Parathyroid adenoma (tissue), 2 donors: ENCODE results near the gene SYNGR4.

Experiments used
- H2AFZ ChIP-seq: fragments of 300-600 bp; sonication (generic); one replicate; pipeline ENCODE4 v1.7.0; 2017; ENCODE audit warnings: antibody characterized with exemption, mild to moderate bottlenecking
- H3K27ac ChIP-seq: fragments of 300-600 bp; sonication (generic); one replicate; pipeline ENCODE4 v1.7.0; 2017
- H3K27me3 ChIP-seq: fragments of 300-600 bp; sonication (generic); one replicate; pipeline ENCODE4 v1.7.0; 2017; ENCODE audit warnings: low read length; ENCODE audit not compliant: control insufficient read depth, insufficient read depth
- H3K36me3 ChIP-seq: fragments of 300-600 bp; sonication (generic); one replicate; pipeline ENCODE4 v1.7.0; 2017; ENCODE audit warnings: low read length; ENCODE audit not compliant: control insufficient read depth, insufficient read depth
- H3K4me1 ChIP-seq: fragments of 300-600 bp; sonication (generic); one replicate; pipeline ENCODE4 v1.7.0; 2017; ENCODE audit warnings: control low read depth
- H3K4me2 ChIP-seq: fragments of 300-600 bp; sonication (generic); one replicate; pipeline ENCODE4 v1.7.0; 2017; ENCODE audit warnings: low read length
- H3K4me3 ChIP-seq: fragments of 300-600 bp; sonication (generic); one replicate; pipeline ENCODE4 v1.7.0; 2017; ENCODE audit warnings: low read depth, low read length
- H3K79me2 ChIP-seq: fragments of 300-600 bp; sonication (generic); one replicate; pipeline ENCODE4 v1.7.0; 2017; ENCODE audit warnings: control low read depth
- H3K9ac ChIP-seq: fragments of 300-600 bp; sonication (generic); one replicate; pipeline ENCODE4 v1.7.0; 2017; ENCODE audit warnings: mild to moderate bottlenecking
- H3K9me3 ChIP-seq: fragments of 300-600 bp; sonication (generic); one replicate; pipeline ENCODE4 v1.7.0; 2017; ENCODE audit warnings: low read length; ENCODE audit not compliant: control insufficient read depth
- CTCF ChIP-seq: fragments of 300-600 bp; sonication (generic); IDR thresholded peaks from one replicate; pipeline ENCODE4 v1.7.0; 2017; ENCODE audit warnings: antibody characterized with exemption, mild to moderate bottlenecking
- donor health status: primary hyperparathyroidism.

Gene SYNGR4

GRCh38 chr19:48421548-48421947 lies 57.4 kb downstream of the SYNGR4 start:
- Histone ChIP-seq H3K36me3 (no peaks in the 10 kb centered on the region), H3K9me3 (no peaks in the 10 kb centered on the region), H3K9ac (no peak overlapping the region), H3K4me2 (no peak overlapping the region), H3K79me2 (no peaks in the 10 kb centered on the region), H3K27me3 (no peaks in the 10 kb centered on the region), H2AFZ (no peak overlapping the region), H3K4me1 (no peaks in the 10 kb centered on the region), H3K4me3 (no peak overlapping the region), H3K27ac (no peak overlapping the region)
- TF ChIP-seq CTCF = no peak

- Histone ChIP-seq H3K9me3 (no peaks in the 10 kb centered on the region), H3K36me3 (no peaks in the 10 kb centered on the region), H3K9ac (no peak overlapping the region), H2AFZ (no peak overlapping the region), H3K4me2 (no peak overlapping the region), H3K27ac (no peak overlapping the region), H3K27me3 (no peaks in the 10 kb centered on the region), H3K4me1 (no peaks in the 10 kb centered on the region), H3K4me3 (no peak overlapping the region), H3K79me2 (no peaks in the 10 kb centered on the region)
- TF ChIP-seq CTCF = no peak
Measured at GRCh38 chr19:48424694-48425219, 60.6 kb downstream of the SYNGR4 start.
